HepG2 (cell line): ENCODE data around the gene DLG3. TPM values are rescaled to one million over a fixed set of nuclear protein-coding genes. Genes with fewer than 3 reads are reported as not detected.

Source experiments
- ATAC-seq: fragments of 200-7000 bp; cut with Tn5 transposase; 3 replicates; pipeline ENCODE4 v1.9.1; 2020; ENCODE audit warnings: mild to moderate bottlenecking, moderate library complexity
- BruUV-seq: library from RNA; stranded (reverse); fragments of 400-500 nt; replicated peaks from 2 replicates; lab custom pipeline; 2021; lab: Mats Ljungman, UMichigan
- CTCF ChIA-PET: fragments of 300-600 bp; formaldehyde crosslinking; extraction: SDS; loops from one replicate; lab custom pipeline; 2021; ENCODE audit warnings: low total read pairs, inconsistent platforms, low intra/inter-chr PET ratio; lab: Yijun Ruan, JAX
- POLR2A ChIA-PET: fragments of 350-600 bp; sonication (Branson Sonifier 250); formaldehyde crosslinking; loops from one replicate; lab custom pipeline; 2020; ENCODE audit warnings: antibody characterized with exemption, inconsistent platforms; lab: Yijun Ruan, JAX
- DNase-seq: peaks from one replicate; pipeline ENCODE4 v3.0.0-alpha.2; 2015; ENCODE audit warnings: low spot score
- FAIRE-seq: peaks from 3 replicates; lab custom pipeline; 2011; peaks lifted over from hg19 to GRCh38; lab: Jason Lieb, UNC
- H2AFZ ChIP-seq: one replicate; pipeline ENCODE4 v1.6.1; 2011; ENCODE audit warnings: low read length, inconsistent platforms
- H3K27ac ChIP-seq: fragments of 300-600 bp; 3 replicates; pipeline ENCODE4 v1.8.0; 2011; ENCODE audit warnings: mixed run types, mild to moderate bottlenecking, mixed read lengths, low read length, inconsistent platforms; ENCODE audit not compliant: insufficient read depth; ENCODE audit errors: extremely low read length
- H3K27me3 ChIP-seq, 2 experiments: fragments of 200-600 bp in 1 of 2; 2 replicates in 1 of 2; 3 replicates in 1 of 2; pipeline versions ENCODE4 v1.6.0 to v1.8.0; 2011; ENCODE audit warnings: low read length in 2 of 2, mild to moderate bottlenecking in 2 of 2, moderate library complexity in 2 of 2, inconsistent platforms in 1 of 2; ENCODE audit not compliant: insufficient read depth in 2 of 2, control insufficient read depth in 1 of 2
- H3K36me3 ChIP-seq, 2 experiments: fragments of 200-600 bp in 1 of 2; replicated peaks in 1 of 2; 2 replicates in 1 of 2; 3 replicates in 1 of 2; pipeline versions ENCODE4 v1.5.1 to v1.8.0; 2011; ENCODE audit warnings: low read length in 2 of 2, inconsistent platforms in 1 of 2; ENCODE audit not compliant: insufficient read depth in 2 of 2, control insufficient read depth in 1 of 2
- H3K4me1 ChIP-seq: 2 replicates; pipeline ENCODE4 v1.5.1; 2012; ENCODE audit warnings: low read length, inconsistent platforms; ENCODE audit not compliant: insufficient read depth
- H3K4me2 ChIP-seq: 2 replicates; pipeline ENCODE4 v1.6.0; 2011; ENCODE audit warnings: low read depth, low read length, inconsistent platforms
- H3K4me3 ChIP-seq, 3 experiments: fragments of 200-600 bp in 1 of 3; sonication (generic), shearing (Covaris generic) in 1 of 3; replicated peaks in 1 of 3; 2 replicates each; pipeline ENCODE4 v1.5.1; 2011 to 2016; ENCODE audit warnings: low read length in 3 of 3, inconsistent platforms in 2 of 3, low read depth in 2 of 3, mild to moderate bottlenecking in 2 of 3, control low read depth in 1 of 3, mixed read lengths in 1 of 3; ENCODE audit not compliant: insufficient read depth in 1 of 3
- H3K79me2 ChIP-seq: one replicate; pipeline ENCODE4 v1.6.1; 2011; ENCODE audit warnings: low read length, inconsistent platforms; ENCODE audit not compliant: insufficient read depth
- H3K9ac ChIP-seq: 2 replicates; pipeline ENCODE4 v1.6.0; 2011; ENCODE audit warnings: mild to moderate bottlenecking, low read depth, low read length, inconsistent platforms; ENCODE audit not compliant: insufficient read depth
- H3K9me3 ChIP-seq: 2 replicates; pipeline ENCODE4 v1.5.1; 2012; ENCODE audit warnings: mild to moderate bottlenecking, low read length
- H4K20me1 ChIP-seq: 2 replicates; pipeline ENCODE4 v1.6.0; 2011; ENCODE audit warnings: inconsistent platforms, mild to moderate bottlenecking, low read length, moderate library complexity; ENCODE audit not compliant: insufficient read depth
- ARNT2 ChIP-seq: sonication (generic); formaldehyde crosslinking; IDR thresholded peaks from 2 replicates; pipeline ENCODE4 v1.8.0; 2022; ENCODE audit warnings: mild to moderate bottlenecking, low read depth, missing genetic modification reagents, moderate library complexity
- CEBPB ChIP-seq: IDR thresholded peaks from 2 replicates; pipeline ENCODE4 v1.6.1; 2011; ENCODE audit warnings: low read depth, low read length, improper control_type of control experiment, borderline replicate concordance
- EZH2 ChIP-seq: conservative IDR thresholded peaks from 2 replicates; pipeline ENCODE4 v1.6.1; 2012; ENCODE audit warnings: mild to moderate bottlenecking, low read depth, low read length, moderate library complexity
- NFYB ChIP-seq: sonication (generic); formaldehyde crosslinking; IDR thresholded peaks from 2 replicates; pipeline ENCODE4 v1.4.0; 2020; ENCODE audit warnings: missing genetic modification reagents
- PHB2 ChIP-seq: fragments of 450-650 bp; IDR thresholded peaks from 2 replicates; pipeline ENCODE4 v1.6.1; 2018; ENCODE audit not compliant: partially characterized antibody
- SRY ChIP-seq: sonication (generic); formaldehyde crosslinking; IDR thresholded peaks from 2 replicates; pipeline ENCODE4 v1.8.0; 2022; ENCODE audit warnings: mild to moderate bottlenecking, missing genetic modification reagents
- ZFP62 ChIP-seq: sonication (generic); formaldehyde crosslinking; IDR thresholded peaks from 2 replicates; pipeline ENCODE4 v1.4.0; 2020; ENCODE audit warnings: missing genetic modification reagents
- ZNF34 ChIP-seq: sonication (generic); formaldehyde crosslinking; IDR thresholded peaks from 2 replicates; pipeline ENCODE4 v1.4.0; 2020; ENCODE audit warnings: mild to moderate bottlenecking, missing genetic modification reagents, borderline replicate concordance
- ZNF567 ChIP-seq: sonication (generic); formaldehyde crosslinking; IDR thresholded peaks from 2 replicates; pipeline ENCODE4 v1.8.1; 2023; ENCODE audit warnings: mild to moderate bottlenecking, missing genetic modification reagents, borderline replicate concordance
- ZZZ3 ChIP-seq: sonication (generic); formaldehyde crosslinking; IDR thresholded peaks from 2 replicates; pipeline ENCODE4 v1.4.0; 2020; ENCODE audit warnings: missing genetic modification reagents, mild to moderate bottlenecking, borderline replicate concordance
- WGBS: methylation state at CpG from one replicate; pipeline ENCODE4 v1.1.6; 2017; ENCODE audit warnings: low lambda C conversion rate; 5-methylcytosine and 5-hydroxymethylcytosine counted together
- in situ Hi-C: cut with HindIII; loops from 2 replicates; pipeline ENCODE4 v1.10.0; 2017; ENCODE audit warnings: low pct_unique_long_range_greater_than_20kb; ENCODE audit not compliant: extremely low pct_ligation_motif_present
- intact Hi-C: fragments of 100-400 bp; cut with micrococcal nuclease; formaldehyde crosslinking; loops from one replicate; pipeline ENCODE4 v1.10.0; 2022; ENCODE audit not compliant: unreplicated experiment
- polyA plus RNA-seq, 8 experiments: library from polyadenylated mRNA; depleted of rRNA in 3 of 8; stranded (reverse) in 7 of 8; unstranded in 1 of 8; fragments of >200 nt; fragmentation: Illumina TruSeq in 4 of 8; extraction: Trizol in 4 of 8; gene quantifications; 2 replicates each; pipeline versions ENCODE4 v1.2.1 to v1.2.3, GENCODE V29; 2011 to 2016; ENCODE audit warnings: low read depth in 4 of 8, missing spikeins in 1 of 8, mixed read lengths in 1 of 8; ENCODE audit not compliant: insufficient read depth in 1 of 8
- total RNA-seq, 5 experiments: library from RNA; depleted of rRNA; stranded (reverse); fragments of >200 nt; fragmentation: Illumina TruSeq; extraction: Trizol; gene quantifications; 2 replicates each; pipeline ENCODE4 v1.2.3, GENCODE V29; 2016; ENCODE audit warnings: low read depth in 1 of 5

DLG3 gene
- total and polyA plus RNA-seq, 2 of the 13 experiments (the other 11 are each of a cell fraction or from before 2014, with no cell fraction given), result 9.9 to 19.4 TPM

- TF ChIP-seq CEBPB, result peak; percentile 58; the same call in 1 of the 2 replicates
These were observed 109.4 kb downstream of the DLG3 start (continued) for GRCh38 chrX:70554081-70554480.

DNA sequence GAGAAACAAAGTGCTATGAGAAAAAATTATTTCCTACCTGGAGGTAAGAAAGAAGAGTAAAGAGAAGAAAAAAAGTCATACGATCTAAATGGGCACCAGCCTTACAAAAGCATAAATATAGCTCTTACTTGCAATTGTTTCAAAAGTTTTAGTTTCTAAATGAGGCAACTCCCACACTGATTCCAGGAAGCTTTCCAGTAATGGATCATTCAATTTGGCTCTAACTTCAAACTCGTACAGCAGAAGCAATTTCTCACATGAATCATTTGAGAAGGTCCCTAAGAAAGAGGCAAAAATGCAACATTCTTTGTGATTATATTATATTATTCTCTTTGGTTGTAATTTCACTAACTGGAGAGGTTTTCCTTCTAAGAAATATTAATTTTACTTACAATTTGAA, 109.9 kb downstream of the DLG3 start:
- Histone ChIP-seq H3K9ac (no peak overlapping the region), H3K79me2 (no peaks in the 10 kb centered on the region), H3K27me3 (no peaks in the 10 kb centered on the region), H3K4me3 (no peak overlapping the region), H2AFZ (no peak overlapping the region), H3K36me3 (no peaks in the 10 kb centered on the region), H3K27ac (no peak overlapping the region), H3K9me3 (no peaks in the 10 kb centered on the region), H3K4me1 (peaks cover 8% of the 10 kb centered on the region; the same call in 1 of the 2 replicates), H3K4me2 (no peak overlapping the region), H4K20me1 (no peaks in the 10 kb centered on the region)
- CTCF ChIA-PET, result interaction anchor here (1.3 kb wide), 1 partner anchor 100 kb away, joined by 5 read pairs; no protein-coding TSS in a partner anchor
- BruUV-seq, result no TSS peak
- no peak for ATAC-seq
- in situ Hi-C loops, result loop anchor here (5.0 kb wide), 1 partner anchor 102 kb away; no protein-coding TSS in a partner anchor
- POLR2A ChIA-PET, result no interaction called here
- FAIRE-seq, result no peak
- TF ChIP-seq ZNF34 (no peak), ZZZ3 (CRISPR knock-in tag) (no peak), SRY (CRISPR knock-in tag) (no peak), ZFP62 (CRISPR knock-in tag) (no peak), EZH2 (no peak), PHB2 (no peak), ZNF567 (no peak), ARNT2 (CRISPR knock-in tag) (no peak), NFYB (CRISPR knock-in tag) (no peak)
- intact Hi-C loops, result loop anchor here (2.0 kb wide), 1 partner anchor 100 kb away; no protein-coding TSS in a partner anchor
- WGBS, result 37% methylated on average over 2 of the region's 2 CpGs
- no peak for DNase-seq
